MM.1S (cell line): ENCODE results near the gene RGS12.

Experiments
- DNase-seq: peaks from one replicate; pipeline ENCODE4 v3.0.0-alpha.2; 2015
- H2AFZ ChIP-seq: fragments of 300-600 bp; sonication (generic); 2 replicates; pipeline ENCODE4 v1.6.0; 2016; ENCODE audit warnings: antibody characterized with exemption, low read length
- H3F3A ChIP-seq: fragments of 300-600 bp; sonication (generic); 2 replicates; pipeline ENCODE4 v1.6.1; 2016; ENCODE audit warnings: mild to moderate bottlenecking, antibody characterized with exemption, low read length, moderate library complexity, mixed read lengths; ENCODE audit not compliant: insufficient read depth
- H3K27ac ChIP-seq: fragments of 300-600 bp; sonication (generic); 2 replicates; pipeline ENCODE4 v1.5.1; 2016; ENCODE audit warnings: mild to moderate bottlenecking, low read length
- H3K27me3 ChIP-seq: fragments of 300-600 bp; sonication (generic); replicated peaks from 2 replicates; pipeline ENCODE4 v1.6.0; 2016; ENCODE audit warnings: low read length; ENCODE audit not compliant: insufficient read depth
- H3K36me3 ChIP-seq: fragments of 300-600 bp; sonication (generic); replicated peaks from 2 replicates; pipeline ENCODE4 v1.6.1; 2016; ENCODE audit warnings: mild to moderate bottlenecking, low read length, mixed read lengths; ENCODE audit not compliant: insufficient read depth
- H3K4me1 ChIP-seq: fragments of 300-600 bp; sonication (generic); 2 replicates; pipeline ENCODE4 v1.6.1; 2016; ENCODE audit warnings: low read length, mixed read lengths
- H3K4me2 ChIP-seq: fragments of 300-600 bp; sonication (generic); 2 replicates; pipeline ENCODE4 v1.6.0; 2016; ENCODE audit warnings: low read depth, low read length
- H3K4me3 ChIP-seq: fragments of 300-600 bp; sonication (generic); 2 replicates; pipeline ENCODE4 v1.5.1; 2016; ENCODE audit warnings: low read length, mixed read lengths
- H3K79me2 ChIP-seq: fragments of 300-600 bp; sonication (generic); 2 replicates; pipeline ENCODE4 v1.6.1; 2016; ENCODE audit warnings: mixed run types, low read length, mixed read lengths
- H3K9ac ChIP-seq: fragments of 300-600 bp; sonication (generic); 2 replicates; pipeline ENCODE4 v1.6.1; 2016; ENCODE audit warnings: low read length, mixed read lengths
- H3K9me2 ChIP-seq: fragments of 300-600 bp; sonication (generic); replicated peaks from 2 replicates; pipeline ENCODE4 v1.6.1; 2016; ENCODE audit warnings: mild to moderate bottlenecking, low read length, mixed read lengths; ENCODE audit not compliant: insufficient read depth
- H3K9me3 ChIP-seq: fragments of 300-600 bp; sonication (generic); replicated peaks from 2 replicates; pipeline ENCODE4 v1.6.1; 2016; ENCODE audit warnings: mild to moderate bottlenecking, low read length, mixed read lengths; ENCODE audit not compliant: insufficient read depth
- H4K20me1 ChIP-seq: fragments of 300-600 bp; sonication (generic); 2 replicates; pipeline ENCODE4 v1.6.1; 2016; ENCODE audit warnings: mild to moderate bottlenecking, low read length, moderate library complexity, mixed read lengths; ENCODE audit not compliant: insufficient read depth
- EZH2 ChIP-seq: fragments of 300-600 bp; sonication (generic); optimal IDR thresholded peaks from 2 replicates; pipeline ENCODE3; 2017; ENCODE audit warnings: low read depth, mild to moderate bottlenecking, antibody characterized with exemption, low read length, mixed read lengths
- EZH2phosphoT487 ChIP-seq: fragments of 300-600 bp; sonication (generic); IDR thresholded peaks from 2 replicates; pipeline ENCODE4 v1.6.1; 2018; ENCODE audit warnings: antibody characterized with exemption, low read length
- TF ChIP-seq, protein P1 (sequence below): fragments of 300-600 bp; sonication (generic); IDR thresholded peaks from 2 replicates; pipeline ENCODE4 v1.5.1; 2016; ENCODE audit warnings: antibody characterized with exemption, low read length, mixed read lengths

The RGS12 gene

DNA sequence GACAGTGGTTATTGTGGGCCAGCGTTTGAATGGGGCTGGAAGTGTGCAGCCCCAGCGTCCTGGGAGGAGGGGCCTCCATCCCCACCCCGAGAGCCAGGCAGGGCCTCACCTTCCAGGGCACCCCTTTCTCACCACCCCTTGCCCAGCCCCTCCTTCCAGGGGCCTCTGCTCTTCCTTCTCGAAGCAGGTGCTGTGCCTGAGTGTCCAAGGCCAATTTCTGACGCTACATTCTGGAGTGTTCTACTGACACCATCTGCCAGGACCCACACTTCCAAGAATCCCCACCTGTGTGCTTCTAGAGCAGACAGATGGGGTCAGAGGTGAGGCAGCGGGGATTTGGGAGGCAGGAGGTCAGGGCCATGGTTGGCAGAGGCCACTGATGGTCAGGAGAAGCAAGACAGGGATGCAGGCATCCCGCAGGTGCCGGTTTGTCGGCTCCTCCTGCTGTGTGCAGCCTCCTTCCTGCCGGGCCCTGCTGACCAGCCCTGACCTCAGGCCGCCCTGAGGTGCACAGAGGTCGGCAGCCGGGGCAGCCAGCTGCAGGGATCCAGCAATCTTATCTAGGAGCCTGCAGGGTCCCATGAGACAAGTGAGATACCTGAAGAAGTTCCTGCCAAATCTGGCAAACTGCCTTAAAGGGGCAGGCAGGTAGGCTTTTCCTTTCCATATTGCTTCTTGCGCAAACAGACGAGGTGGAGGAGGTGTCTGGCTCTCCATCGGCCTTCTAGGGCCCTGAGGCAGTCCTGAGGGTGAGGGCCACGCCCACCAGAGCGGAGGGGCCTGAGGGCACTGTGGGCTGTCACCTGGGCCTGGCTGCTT lies 25.0 kb upstream of the RGS12 start:
- TF ChIP-seq EZH2 (no peak), EZH2phosphoT487 (no peak)
- TF ChIP-seq, protein P1, sequence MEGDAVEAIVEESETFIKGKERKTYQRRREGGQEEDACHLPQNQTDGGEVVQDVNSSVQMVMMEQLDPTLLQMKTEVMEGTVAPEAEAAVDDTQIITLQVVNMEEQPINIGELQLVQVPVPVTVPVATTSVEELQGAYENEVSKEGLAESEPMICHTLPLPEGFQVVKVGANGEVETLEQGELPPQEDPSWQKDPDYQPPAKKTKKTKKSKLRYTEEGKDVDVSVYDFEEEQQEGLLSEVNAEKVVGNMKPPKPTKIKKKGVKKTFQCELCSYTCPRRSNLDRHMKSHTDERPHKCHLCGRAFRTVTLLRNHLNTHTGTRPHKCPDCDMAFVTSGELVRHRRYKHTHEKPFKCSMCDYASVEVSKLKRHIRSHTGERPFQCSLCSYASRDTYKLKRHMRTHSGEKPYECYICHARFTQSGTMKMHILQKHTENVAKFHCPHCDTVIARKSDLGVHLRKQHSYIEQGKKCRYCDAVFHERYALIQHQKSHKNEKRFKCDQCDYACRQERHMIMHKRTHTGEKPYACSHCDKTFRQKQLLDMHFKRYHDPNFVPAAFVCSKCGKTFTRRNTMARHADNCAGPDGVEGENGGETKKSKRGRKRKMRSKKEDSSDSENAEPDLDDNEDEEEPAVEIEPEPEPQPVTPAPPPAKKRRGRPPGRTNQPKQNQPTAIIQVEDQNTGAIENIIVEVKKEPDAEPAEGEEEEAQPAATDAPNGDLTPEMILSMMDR = no peak
- Histone ChIP-seq H2AFZ (no peak overlapping the region), H3K27ac (no peak overlapping the region), H3K36me3 (no peaks in the 10 kb centered on the region), H3F3A (no peaks in the 10 kb centered on the region), H4K20me1 (no peaks in the 10 kb centered on the region), H3K79me2 (no peaks in the 10 kb centered on the region), H3K9me3 (no peaks in the 10 kb centered on the region), H3K4me1 (no peaks in the 10 kb centered on the region), H3K9me2 (no peaks in the 10 kb centered on the region), H3K27me3 (peaks cover 54% of the 10 kb centered on the region), H3K4me3 (no peak overlapping the region), H3K9ac (no peak overlapping the region), H3K4me2 (no peak overlapping the region)
- DNase-seq = no peak

- H3K4me1 ChIP-seq = no peaks in the 10 kb centered on the region
- no peak overlapping the region for H3K27ac ChIP-seq
- no peaks in the 10 kb centered on the region for H3F3A ChIP-seq
- no peaks in the 10 kb centered on the region for H3K36me3 ChIP-seq
- H3K27me3 ChIP-seq = peaks cover 46% of the 10 kb centered on the region
- DNase-seq = no peak
- no peak overlapping the region for H2AFZ ChIP-seq
- H3K9ac ChIP-seq = no peak overlapping the region
- no peak overlapping the region for H3K4me3 ChIP-seq
- no peaks in the 10 kb centered on the region for H4K20me1 ChIP-seq
- no peaks in the 10 kb centered on the region for H3K9me3 ChIP-seq
- no peaks in the 10 kb centered on the region for H3K9me2 ChIP-seq
- TF ChIP-seq, protein P1 = no peak
- no peak for TF ChIP-seq EZH2
- no peak for TF ChIP-seq EZH2phosphoT487
- H3K4me2 ChIP-seq = no peak overlapping the region
- no peaks in the 10 kb centered on the region for H3K79me2 ChIP-seq
Measured at GRCh38 chr4:3268395-3269104, 24.3 kb upstream of the RGS12 start.

- TF ChIP-seq EZH2phosphoT487 = no peak
- no peak for TF ChIP-seq EZH2
- TF ChIP-seq, protein P1 = no peak
Measured at GRCh38 chr4:3269105-3269927, 23.5 kb upstream of the RGS12 start.

More at GRCh38 chr4:3269105-3269927, 23.5 kb upstream of the RGS12 start:
- Histone ChIP-seq H3K9me3 (no peaks in the 10 kb centered on the region), H3K27ac (no peak overlapping the region), H3K36me3 (no peaks in the 10 kb centered on the region), H3K27me3 (peaks cover 38% of the 10 kb centered on the region), H3K9ac (no peak overlapping the region), H3F3A (no peaks in the 10 kb centered on the region), H3K4me1 (no peaks in the 10 kb centered on the region), H4K20me1 (no peaks in the 10 kb centered on the region), H3K79me2 (no peaks in the 10 kb centered on the region), H3K4me2 (no peak overlapping the region), H3K4me3 (no peak overlapping the region), H3K9me2 (no peaks in the 10 kb centered on the region), H2AFZ (no peak overlapping the region)
- DNase-seq = no peak
